C4-2B (cell line): Measurements from ENCODE around the gene PDE4D.

Source experiments
- H3K27ac ChIP-seq: fragments of 450-650 bp; 2 replicates; pipeline ENCODE4 v1.5.1; 2017
- CTCF ChIP-seq: fragments of 450-650 bp; conservative IDR thresholded peaks from 2 replicates; pipeline ENCODE4 v1.5.1; 2017; ENCODE audit warnings: mild to moderate bottlenecking
- ZFX ChIP-seq: fragments of 450-650 bp; IDR thresholded peaks from 2 replicates; pipeline ENCODE4 v1.6.1; 2017

PDE4D gene

GRCh38 chr5:59559323-59559722 is 334.2 kb downstream of the PDE4D start:
- no peak overlapping the region for H3K27ac ChIP-seq
- no peak for TF ChIP-seq CTCF
- no peak for TF ChIP-seq ZFX

DNA sequence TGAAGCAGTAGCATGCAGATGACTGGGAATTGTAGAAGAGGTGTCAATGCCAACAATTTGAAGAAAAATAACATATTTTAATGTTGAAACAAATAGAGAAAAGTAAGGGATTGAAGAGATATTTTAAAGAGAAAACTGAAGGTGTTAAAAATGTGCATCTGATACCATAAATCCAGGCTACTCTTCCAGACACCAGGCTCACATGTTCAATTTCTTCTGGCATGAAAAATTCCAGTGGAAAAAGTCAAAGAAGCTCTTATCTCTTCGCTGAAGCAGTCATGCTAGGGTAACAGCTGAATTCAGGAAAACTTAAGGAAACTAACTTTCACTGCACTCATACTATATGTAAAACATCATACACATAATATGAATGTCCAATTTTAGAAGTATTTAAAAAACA is 335.0 kb downstream of the PDE4D start:
- TF ChIP-seq ZFX (no peak), CTCF (no peak)
- no peak overlapping the region for H3K27ac ChIP-seq

DNA sequence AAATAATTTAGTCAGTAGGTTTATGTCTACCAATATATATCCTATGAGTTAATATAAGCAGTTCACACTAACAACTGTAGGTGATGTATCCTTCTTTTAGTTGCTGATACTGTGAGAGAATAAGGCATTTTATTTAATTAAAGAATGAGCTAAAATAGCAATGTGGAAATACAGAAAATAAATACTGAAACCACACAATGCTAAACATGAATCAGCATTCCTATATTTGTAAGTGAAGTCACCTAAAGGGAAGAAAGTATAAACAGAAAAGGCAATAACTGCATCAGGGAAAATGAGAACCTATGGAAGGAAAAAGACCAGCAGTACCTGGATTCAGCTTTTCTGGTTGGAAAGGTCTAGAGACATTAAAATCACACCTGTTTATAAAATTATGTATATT is 336.0 kb downstream of the PDE4D start:
- H3K27ac ChIP-seq, result no peak overlapping the region
- TF ChIP-seq CTCF (no peak), ZFX (no peak)

DNA sequence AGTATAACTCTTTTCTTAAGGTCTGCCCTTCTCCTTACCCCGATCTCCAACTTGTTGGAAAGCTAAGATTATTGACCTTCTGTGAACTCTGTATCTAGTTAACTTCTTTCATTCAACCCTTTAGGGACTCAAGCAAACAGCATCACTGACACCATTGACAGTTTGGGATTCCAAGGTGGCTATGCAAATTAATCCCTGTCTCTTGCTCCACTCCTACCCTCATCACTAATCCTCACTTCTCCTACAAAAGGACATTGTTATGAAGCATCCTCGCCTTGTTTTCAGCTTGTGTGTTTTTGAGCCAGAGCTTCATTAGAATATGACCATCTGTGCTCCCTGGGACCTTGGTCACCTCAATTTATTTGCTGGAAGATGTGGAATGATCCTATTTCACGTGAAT is 337.9 kb downstream of the PDE4D start:
- H3K27ac ChIP-seq, result no peak overlapping the region
- TF ChIP-seq ZFX, result no peak
- TF ChIP-seq CTCF, result no peak

GRCh38 chr5:59554501-59554900 is 339.0 kb downstream of the PDE4D start:
- no peak for TF ChIP-seq CTCF
- no peak for TF ChIP-seq ZFX

GRCh38 chr5:59553992-59554391 is 339.5 kb downstream of the PDE4D start:
- H3K27ac ChIP-seq, result no peak overlapping the region
- TF ChIP-seq ZFX (no peak), CTCF (no peak)

More at GRCh38 chr5:59554501-59554900, 339.0 kb downstream of the PDE4D start:
- no peak overlapping the region for H3K27ac ChIP-seq

DNA sequence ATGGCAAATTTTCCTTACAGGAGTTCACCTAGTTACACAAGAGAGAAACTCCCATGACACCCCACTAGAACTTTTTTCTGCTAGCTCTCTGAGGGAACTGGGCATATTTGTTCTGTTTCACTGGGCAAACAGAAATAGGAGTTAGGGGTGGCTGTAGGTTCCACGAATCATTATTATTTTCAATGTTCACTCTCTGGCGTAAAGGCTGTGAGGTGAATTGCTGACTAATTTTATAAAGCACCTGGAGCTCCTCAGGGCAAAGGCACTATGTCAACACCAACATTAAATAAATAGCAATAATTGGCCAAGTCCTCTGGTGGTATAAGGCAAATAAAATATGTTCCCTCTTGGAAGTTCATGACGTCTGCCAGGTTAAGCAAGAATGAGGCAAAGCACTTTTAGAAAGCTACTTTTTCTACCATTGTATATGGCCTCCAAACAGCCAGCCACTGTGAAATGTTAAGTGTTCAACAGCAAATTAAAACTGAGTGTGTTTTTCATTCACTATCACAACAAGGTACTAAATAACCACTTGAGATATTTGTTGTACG is 344.6 kb downstream of the PDE4D start:
- H3K27ac ChIP-seq, result peak overlapping the region; percentile 62; the same call in 1 of the 2 replicates
- TF ChIP-seq CTCF (peak; percentile 2; the same call in 1 of the 2 replicates), ZFX (no peak)
